Epithelial cell of prostate (primary cell): Measurements from ENCODE around the gene BGLAP.

Source experiments
- DNase-seq: peaks from one replicate; pipeline ENCODE4 v3.0.0-alpha.2; 2011; ENCODE audit warnings: low read depth, low spot score
- H3K27ac ChIP-seq: fragments of 450-650 bp; 2 replicates; pipeline ENCODE4 v1.5.1; 2017; ENCODE audit warnings: mild to moderate bottlenecking

BGLAP gene

GRCh38 chr1:156226116-156226538 lies 15.9 kb upstream of the BGLAP start:
- H3K27ac ChIP-seq: no peak overlapping the region
- no peak for DNase-seq

DNA sequence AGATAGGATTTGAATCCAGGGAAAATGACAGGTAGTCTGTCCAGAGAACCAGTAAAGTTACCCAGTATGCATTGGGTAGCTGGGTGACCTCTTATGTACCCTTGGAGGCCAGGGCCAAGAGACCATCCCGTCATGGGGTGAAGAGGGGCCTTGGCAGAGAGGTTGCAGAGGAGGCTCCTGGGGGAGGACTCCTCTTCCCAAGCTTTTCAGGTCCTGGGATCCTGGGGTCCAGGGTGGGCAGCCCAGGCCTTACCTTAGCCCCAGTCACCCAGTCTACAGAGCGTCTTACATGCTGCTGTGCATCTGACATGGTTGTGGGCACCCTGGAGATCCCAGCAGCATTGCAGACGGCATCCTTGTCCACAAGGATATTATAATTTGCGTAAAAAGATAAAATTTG lies 15.2 kb upstream of the BGLAP start:
- H3K27ac ChIP-seq: no peak overlapping the region
- DNase-seq: no peak

DNA sequence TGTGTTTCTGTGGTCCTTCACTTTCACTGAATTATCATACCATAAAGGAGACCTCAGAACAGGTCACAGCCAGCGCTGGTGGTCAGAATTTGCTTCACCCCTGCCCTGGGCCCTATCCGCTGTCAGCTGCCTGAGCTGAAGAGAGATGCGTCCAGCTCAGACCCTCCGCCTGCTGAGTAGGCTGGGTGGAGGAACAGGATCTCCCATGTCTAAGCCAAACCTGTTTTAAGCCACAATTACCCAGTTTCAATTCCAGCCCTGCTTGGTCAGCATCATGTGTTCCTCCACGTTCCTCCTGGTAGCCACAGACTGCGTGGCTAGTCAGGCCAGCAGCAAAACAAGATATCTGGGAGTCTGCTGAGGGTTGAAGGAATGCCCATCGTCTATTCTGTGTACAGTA lies 13.5 kb upstream of the BGLAP start:
- DNase-seq: no peak
- H3K27ac ChIP-seq: no peak overlapping the region

DNA sequence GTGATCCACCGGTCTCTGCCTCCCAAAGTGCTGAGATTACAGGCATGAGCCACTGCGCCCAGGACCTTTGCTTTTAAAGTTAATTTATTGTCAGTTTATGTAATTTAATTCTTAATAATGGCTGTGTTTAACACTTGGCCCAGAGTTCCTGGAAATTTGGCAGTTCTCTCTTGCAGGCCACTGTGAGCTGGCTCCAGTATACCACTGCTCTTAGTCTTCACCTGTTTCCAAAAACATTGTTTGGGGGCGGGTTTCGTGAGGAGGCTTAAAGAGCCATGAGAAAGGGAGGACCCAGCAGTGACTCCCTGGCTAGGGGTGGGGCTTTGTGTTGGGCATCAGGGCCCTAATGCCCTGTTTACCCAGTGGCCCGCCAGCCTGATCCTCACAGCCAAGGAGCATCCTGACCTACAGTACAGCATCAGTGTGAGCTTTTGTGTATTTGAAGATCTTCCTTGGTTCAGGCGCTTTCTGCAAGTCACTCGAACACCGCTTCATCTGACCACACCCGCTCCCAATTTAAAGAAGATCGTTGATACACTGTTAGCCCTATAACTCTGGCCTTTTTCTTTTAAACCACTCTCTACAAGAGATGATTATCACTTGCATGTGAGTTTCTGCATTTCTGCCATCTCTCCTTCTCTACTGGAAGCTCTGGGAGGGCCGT lies 12.0 kb upstream of the BGLAP start:
- DNase-seq: no peak
- H3K27ac ChIP-seq: no peak overlapping the region

DNA sequence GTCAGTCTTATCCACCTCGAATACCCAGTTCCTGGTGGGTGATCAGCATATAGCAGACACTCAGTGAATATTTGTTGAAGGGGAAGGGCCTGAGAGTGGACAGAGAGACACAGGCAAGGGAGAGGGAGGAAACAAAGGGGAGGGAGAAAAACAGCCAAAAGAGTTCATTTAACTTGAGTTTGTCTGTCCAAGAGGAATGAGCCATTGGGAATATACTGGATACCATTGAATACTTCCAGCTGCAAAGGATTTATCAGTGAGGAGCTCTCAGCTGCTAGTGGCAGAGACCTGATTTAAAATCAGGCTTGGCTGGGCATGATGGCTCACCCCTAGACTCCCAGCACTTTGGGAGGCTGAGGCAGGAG lies 11.5 kb upstream of the BGLAP start:
- H3K27ac ChIP-seq: no peak overlapping the region
- no peak for DNase-seq

- no peak for DNase-seq
- H3K27ac ChIP-seq: no peak overlapping the region
These were observed 9.6 kb upstream of the BGLAP start for GRCh38 chr1:156232201-156232894.

DNA sequence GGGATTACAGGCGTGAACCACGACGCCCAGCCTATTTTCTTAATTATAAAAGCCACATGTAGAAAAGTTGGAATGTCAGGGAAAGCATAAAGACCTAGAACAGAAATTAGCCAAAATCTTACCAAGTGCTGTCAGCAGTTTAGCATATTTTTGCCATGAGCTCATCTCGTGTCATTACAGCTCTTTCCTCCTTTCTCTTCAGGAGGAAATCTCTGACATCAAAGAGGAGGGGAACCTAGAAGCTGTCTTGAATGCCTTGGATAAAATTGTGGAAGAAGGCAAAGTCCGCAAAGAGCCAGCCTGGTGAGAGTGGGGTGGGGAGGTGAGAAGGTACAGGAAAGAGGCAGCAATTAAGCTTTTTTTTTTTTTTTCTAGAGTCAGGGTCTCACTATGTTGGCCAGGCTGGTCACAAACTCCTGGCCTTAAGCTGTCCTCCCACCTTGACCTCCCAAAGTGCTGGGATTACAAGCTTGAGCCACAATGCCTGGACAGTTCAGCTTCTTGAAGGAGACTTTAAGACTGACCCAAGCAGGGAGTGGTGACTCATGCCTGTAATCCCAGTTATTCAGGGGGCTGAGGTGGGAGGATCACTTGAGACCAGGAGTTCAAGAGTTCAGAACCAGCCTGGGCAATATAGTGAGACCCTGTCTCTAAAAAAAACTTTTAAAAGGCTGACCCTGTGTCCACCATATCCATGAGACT lies 8.4 kb upstream of the BGLAP start:
- no peak overlapping the region for H3K27ac ChIP-seq
- no peak for DNase-seq

- no peak for DNase-seq
- H3K27ac ChIP-seq: no peak overlapping the region
These were observed 5.8 kb upstream of the BGLAP start for GRCh38 chr1:156236164-156236563.

GRCh38 chr1:156238248-156238647 lies 3.7 kb upstream of the BGLAP start:
- no peak for DNase-seq
- no peak overlapping the region for H3K27ac ChIP-seq

GRCh38 chr1:156241311-156241811 lies 623 bp upstream of the BGLAP start:
- DNase-seq: no peak
- H3K27ac ChIP-seq: no peak overlapping the region

DNA sequence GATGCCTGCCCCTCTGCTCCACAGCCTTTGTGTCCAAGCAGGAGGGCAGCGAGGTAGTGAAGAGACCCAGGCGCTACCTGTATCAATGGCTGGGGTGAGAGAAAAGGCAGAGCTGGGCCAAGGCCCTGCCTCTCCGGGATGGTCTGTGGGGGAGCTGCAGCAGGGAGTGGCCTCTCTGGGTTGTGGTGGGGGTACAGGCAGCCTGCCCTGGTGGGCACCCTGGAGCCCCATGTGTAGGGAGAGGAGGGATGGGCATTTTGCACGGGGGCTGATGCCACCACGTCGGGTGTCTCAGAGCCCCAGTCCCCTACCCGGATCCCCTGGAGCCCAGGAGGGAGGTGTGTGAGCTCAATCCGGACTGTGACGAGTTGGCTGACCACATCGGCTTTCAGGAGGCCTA lies 754 bp downstream of the BGLAP start:
- DNase-seq: no peak
- H3K27ac ChIP-seq: no peak overlapping the region

GRCh38 chr1:156244126-156244525 lies 2.1 kb downstream of the BGLAP start:
- no peak for DNase-seq
- H3K27ac ChIP-seq: no peak overlapping the region

GRCh38 chr1:156244712-156245111 lies 2.7 kb downstream of the BGLAP start:
- H3K27ac ChIP-seq: no peak overlapping the region
- DNase-seq: no peak

DNA sequence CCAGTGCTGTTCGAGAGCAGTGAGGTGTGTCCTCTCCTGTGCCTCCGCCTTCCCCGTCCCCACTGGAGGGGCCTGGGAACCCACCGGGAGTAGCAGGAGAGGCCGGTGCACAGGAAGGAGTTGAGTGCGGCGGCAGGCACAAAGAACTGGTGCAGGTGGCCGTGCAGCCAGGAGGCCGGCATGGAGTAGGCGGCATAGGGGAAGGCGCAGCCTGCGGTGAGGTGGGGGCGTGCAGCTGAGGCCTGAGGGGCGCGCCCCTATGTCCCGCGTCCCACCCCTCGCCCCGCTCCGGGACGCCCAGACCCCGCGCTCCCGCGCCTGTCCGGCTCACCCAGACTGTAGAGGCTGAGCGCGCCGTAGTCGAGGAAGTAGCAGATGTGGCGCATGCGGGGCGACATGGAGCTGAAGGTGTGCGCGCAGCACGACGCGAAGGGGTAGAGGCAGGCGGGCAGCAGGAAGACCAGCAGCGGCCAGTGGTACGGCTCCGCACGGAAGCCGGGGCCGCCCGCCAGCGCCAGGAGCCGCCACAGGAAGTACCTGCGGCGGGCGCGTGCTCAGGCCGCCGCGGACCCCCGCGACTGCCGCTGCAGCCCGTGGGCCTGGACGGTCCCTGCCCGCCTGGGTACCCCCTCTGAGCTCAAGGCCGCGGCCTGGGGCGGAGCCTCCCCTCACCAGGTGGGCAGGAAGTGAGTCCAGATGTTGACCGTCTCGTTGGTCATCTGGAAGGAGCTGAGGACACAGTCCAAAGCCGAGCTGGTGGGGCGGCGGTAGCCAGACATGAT lies 3.7 kb downstream of the BGLAP start:
- DNase-seq: no peak
- H3K27ac ChIP-seq: no peak overlapping the region

- DNase-seq: no peak
- no peak overlapping the region for H3K27ac ChIP-seq
These were observed 4.3 kb downstream of the BGLAP start for GRCh38 chr1:156246241-156246780.

DNA sequence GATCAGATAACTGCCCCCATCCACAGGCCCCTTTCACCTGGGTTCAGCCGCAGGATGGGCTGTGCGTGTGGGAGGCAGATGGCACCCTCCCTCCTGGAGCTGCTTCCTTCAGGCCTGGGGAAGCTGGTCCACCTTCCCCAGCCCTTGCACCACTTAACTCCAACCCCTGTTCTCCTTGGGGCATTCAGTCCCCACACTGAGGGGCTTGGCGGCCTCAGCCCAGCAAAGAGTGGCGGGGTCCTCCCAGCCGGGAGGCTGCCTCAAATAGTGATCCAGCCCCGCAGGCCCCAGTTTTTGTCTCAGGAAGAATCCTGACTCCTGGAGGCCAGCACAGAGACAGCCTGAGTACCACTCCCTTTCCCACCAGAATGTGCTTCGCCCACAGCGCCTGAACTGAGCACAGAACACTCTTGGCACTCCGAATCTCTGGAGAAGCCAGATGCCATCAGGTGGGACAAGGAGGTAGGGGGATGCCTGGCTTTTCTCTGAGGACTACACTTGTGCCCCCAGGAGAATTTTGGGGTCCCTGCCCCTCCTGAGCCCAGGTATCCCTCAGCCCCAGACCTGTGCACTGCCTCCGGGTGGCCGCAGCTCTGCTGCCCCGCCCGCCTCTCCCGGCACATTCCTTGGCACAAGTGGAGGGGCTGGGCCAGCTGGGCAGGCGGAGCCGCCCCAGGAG lies 4.9 kb downstream of the BGLAP start:
- DNase-seq: no peak
- H3K27ac ChIP-seq: no peak overlapping the region

- no peak within 1 kb of the TSS for H3K27ac ChIP-seq
- DNase-seq: no peak
These were observed 5.7 kb downstream of the BGLAP start, which contains the start of gene PAQR6 for GRCh38 chr1:156247460-156248322. Gene PAQR6, minus strand, starts transcription at chr1:156248056. Its CDS starts 1,325 bp downstream, at chr1:156246731.

DNA sequence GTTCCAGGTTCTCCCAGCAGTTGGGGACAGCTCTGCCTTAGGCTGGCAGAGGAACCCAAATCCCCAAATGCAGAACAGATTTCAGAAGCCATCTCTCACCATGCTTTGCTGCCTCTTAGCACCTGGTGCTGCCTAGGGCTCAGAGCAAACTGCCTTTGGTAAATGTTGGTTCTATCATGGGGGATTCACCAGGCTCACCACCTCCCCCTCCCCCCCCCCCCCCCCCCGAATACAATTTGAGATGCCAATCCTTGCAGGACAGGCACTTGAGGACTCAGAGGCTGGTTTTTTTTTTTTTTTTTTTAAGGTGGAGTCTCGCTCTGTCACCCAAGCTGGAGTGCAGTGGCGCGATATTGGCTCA lies 6.3 kb downstream of the BGLAP start:
- H3K27ac ChIP-seq: no peak overlapping the region
- no peak for DNase-seq

DNA sequence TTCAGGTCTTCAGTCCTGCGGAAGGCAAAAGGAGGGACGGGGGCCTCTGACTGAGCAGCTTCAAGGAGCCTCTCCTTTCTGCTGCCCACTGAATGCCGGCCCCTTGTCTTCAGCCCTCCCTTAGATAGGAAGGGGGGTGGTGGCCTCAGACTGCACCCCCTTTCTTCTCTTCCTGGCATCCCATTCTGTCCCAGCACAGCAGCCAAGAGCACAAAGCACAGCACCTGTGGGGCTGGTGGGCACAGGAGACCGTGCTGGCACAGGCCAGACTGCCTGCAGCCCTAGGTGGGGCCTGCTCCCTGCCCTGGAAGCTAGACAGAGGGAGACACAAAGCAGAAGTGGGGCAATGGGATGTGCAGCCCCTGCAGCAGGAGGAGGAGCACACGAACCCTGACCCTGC lies 7.6 kb downstream of the BGLAP start:
- no peak overlapping the region for H3K27ac ChIP-seq
- DNase-seq: no peak
